Fibroblast of the aortic adventitia (primary cell): ENCODE results near the gene EXOC6B. TPM values are rescaled to one million over a fixed set of nuclear protein-coding genes. Genes with fewer than 3 reads are reported as not detected.
A peak's percentile ranks its signal among the peaks of the same experiment; 100 is the strongest.

Experiments
- DNase-seq: peaks from one replicate; pipeline ENCODE4 v3.0.0-alpha.2; 2010; ENCODE audit warnings: low read depth
- H3K4me3 ChIP-seq: 2 replicates; pipeline ENCODE4 v1.5.1; 2011; ENCODE audit warnings: low read depth, mild to moderate bottlenecking, control low read depth, low read length, moderate library complexity
- total RNA-seq: library from RNA; depleted of rRNA; stranded (reverse); fragments of >200 nt; gene quantifications from 2 replicates; pipeline ENCODE4 v1.2.3, GENCODE V29; 2012; ENCODE audit warnings: low replicate concordance
- TF ChIP-seq, protein P1 (sequence below): IDR thresholded peaks from 2 replicates; pipeline ENCODE4 v1.5.1; 2011; ENCODE audit warnings: mild to moderate bottlenecking, low read length, control low read depth, inconsistent platforms; ENCODE audit not compliant: insufficient read depth

Gene EXOC6B
- total RNA-seq, 1 donor = 30.2 TPM

DNA sequence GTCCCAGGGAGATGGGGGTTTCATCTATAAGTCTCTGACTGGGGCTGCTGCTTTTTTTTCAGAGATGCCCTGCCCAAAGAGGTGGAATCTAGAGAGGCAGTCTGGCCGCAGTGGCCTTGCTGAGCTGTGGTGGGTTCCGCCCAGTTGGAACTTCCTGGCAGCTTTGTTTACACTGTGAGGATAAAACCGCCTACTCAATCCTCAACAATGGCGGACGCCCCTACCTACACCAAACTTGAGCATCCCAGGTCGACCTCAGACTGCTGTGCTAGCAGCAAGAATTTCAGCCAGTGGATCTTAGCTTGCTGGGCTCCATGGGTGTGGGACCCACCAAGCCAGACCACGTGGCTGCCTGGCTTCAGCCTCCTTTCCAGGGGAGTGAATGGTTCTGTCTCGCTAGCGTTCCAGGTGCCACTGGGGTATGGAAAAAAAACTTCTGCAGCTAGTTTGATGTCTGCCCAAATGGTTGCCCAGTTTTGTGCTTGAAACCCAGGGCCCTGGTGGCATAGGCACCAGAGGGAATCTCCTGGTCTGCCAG, 525.6 kb downstream of the EXOC6B start:
- TF ChIP-seq, protein P1, sequence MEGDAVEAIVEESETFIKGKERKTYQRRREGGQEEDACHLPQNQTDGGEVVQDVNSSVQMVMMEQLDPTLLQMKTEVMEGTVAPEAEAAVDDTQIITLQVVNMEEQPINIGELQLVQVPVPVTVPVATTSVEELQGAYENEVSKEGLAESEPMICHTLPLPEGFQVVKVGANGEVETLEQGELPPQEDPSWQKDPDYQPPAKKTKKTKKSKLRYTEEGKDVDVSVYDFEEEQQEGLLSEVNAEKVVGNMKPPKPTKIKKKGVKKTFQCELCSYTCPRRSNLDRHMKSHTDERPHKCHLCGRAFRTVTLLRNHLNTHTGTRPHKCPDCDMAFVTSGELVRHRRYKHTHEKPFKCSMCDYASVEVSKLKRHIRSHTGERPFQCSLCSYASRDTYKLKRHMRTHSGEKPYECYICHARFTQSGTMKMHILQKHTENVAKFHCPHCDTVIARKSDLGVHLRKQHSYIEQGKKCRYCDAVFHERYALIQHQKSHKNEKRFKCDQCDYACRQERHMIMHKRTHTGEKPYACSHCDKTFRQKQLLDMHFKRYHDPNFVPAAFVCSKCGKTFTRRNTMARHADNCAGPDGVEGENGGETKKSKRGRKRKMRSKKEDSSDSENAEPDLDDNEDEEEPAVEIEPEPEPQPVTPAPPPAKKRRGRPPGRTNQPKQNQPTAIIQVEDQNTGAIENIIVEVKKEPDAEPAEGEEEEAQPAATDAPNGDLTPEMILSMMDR = no peak
- DNase-seq = no peak
- no peak overlapping the region for H3K4me3 ChIP-seq

DNA sequence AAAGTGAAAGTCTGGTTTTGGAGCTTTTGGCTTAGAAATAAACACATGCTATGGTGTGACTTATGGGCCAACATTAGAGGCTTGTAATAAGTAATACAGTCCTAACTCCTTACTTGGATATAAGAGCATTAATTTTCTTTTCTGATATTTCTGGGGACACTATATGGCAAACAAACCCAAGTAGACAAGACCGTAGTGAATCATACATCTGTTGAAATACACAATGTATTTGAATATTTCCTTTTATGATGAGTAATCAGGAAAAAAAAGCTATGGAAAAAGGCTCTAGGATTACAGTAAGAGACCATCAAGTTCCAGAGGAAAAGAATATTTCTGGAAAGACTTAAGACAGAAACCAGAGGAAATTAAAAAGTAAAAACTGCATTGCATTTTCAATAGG, 532.2 kb downstream of the EXOC6B start:
- DNase-seq = peak; percentile 59
- TF ChIP-seq, protein P1 = no peak
- H3K4me3 ChIP-seq = no peak overlapping the region

DNA sequence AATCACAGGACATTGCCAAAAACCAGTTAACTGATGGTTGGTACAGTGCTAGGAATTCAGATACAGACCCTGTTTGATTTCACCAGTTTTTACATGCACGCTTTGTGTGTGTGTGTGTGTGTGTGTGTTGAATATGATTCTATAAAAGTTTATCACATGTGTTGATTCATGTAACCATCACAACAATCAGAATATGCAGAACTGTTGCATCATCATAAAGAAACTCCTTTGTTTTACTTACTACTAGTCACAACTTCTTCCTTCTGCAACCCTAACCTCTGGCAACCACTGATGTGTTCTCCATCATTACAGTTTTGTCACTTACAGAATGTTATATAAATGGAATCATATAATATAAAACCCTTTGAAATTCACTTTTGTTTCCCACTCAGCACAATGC, 533.4 kb downstream of the EXOC6B start:
- DNase-seq = peak; percentile 46
- TF ChIP-seq, protein P1 = no peak
- H3K4me3 ChIP-seq = no peak overlapping the region

DNA sequence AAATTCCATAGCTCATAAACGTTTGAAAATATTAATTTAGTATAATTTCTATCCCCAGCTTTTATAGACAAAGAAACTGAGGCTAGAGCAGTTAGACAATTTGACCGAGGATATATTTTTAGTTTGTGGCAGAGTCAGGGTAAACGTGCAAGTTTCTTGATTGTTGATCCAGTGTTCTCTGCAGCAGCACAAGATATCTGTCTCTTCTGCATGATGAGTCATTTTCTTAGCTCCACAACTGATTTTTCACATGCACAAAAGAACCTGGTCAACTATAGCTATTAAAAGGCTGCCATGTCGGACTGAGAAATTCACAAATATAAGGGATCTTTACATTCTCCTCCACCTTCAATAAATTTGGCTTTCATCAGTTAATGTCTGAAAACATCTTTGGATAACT, 534.8 kb downstream of the EXOC6B start:
- no peak overlapping the region for H3K4me3 ChIP-seq
- TF ChIP-seq, protein P1 = no peak
- DNase-seq = peak; percentile 47

DNA sequence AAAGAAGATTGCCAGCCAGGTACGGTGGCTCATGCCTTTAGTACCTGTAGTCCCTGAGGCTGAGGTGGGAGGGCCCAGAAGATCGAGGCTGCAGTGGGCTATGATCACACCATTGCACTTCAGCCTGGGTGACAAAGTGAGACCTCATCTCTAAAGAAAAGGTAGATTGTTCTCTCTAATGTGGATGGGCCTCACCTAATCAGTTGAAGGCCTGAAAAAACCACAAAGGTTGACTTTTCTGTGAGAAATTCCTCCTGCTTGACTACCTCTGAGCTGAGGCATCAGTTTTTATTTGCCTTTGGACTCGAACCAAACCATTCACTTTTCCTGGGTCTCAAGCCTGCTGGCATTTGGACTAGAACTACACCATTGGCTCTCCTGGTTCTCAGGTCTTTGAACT, 536.1 kb downstream of the EXOC6B start:
- H3K4me3 ChIP-seq = no peak overlapping the region
- no peak for DNase-seq
- TF ChIP-seq, protein P1 = no peak

DNA sequence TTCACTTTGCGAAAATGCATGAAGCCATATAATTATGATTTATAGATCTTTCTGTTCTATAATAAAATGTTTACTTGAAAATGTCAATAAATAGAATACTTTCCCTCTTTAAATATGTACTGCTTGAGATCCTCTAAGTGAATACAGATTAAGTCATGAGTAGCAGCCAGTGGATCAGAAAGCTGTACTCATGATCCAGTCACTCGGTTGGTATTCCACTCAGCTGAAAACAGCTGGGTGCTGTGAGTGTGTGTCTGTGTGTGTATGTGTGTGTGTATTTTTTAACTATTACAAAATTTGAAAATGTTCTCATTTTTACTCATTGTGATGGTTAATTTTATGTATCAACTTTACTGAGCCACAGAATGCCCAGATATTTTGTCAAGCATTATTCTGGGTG, 536.5 kb downstream of the EXOC6B start:
- DNase-seq = peak; percentile 32
- TF ChIP-seq, protein P1 = no peak
- no peak overlapping the region for H3K4me3 ChIP-seq

DNA sequence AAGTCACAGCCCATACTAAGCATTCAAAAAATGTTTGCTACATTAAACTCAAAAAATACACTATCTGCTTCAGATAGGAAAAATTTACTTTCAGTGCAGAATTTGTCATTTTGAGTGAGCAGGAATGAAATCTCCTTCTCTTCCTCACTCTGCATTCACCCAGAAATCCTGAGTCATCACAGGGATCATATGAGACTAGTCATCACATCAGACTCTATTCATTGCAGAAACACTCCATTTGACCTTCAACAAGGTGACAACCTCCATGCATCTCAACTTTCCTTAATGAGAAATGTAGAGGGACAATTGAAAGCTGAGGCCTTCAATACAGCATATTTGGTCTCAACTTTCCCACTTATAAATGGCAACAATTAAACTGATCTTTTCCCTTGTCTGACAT, 547.8 kb downstream of the EXOC6B start:
- H3K4me3 ChIP-seq = no peak overlapping the region
- peak; percentile 64 for DNase-seq

More for the DNA sequence above, 547.8 kb downstream of the EXOC6B start:
- TF ChIP-seq, protein P1 = no peak
